GM19452 (cell line): ENCODE data around the gene MS4A7.

ENCODE experiments used
- ATAC-seq: cut with Tn5 transposase; IDR thresholded peaks from one replicate; pipeline ENCODE4 v1.9.1; 2021; ENCODE audit not compliant: unreplicated experiment

MS4A7 gene

DNA sequence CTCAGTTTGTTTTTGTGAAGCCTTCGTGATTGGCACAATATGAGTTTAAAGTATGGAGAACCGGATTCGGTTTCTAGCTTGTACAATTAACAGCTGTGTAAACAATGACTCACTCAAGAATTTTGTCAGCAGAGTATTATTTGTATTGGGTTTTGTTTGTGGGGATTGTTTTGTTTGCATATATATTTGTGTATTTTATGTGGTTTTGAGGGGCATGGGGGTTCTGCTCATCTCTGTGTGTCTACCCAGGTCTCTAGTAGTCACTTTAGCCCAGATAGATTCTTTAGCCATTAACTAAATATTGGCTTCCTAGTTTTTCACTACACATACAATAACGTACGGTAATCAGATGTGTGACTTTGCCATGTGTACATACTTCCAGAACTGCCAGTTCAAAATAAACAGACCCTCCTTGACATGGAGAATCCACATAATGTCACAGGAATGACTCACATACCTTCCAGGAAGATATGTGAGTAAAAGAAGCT is 7.5 kb upstream of the MS4A7 start:
- no peak for ATAC-seq

DNA sequence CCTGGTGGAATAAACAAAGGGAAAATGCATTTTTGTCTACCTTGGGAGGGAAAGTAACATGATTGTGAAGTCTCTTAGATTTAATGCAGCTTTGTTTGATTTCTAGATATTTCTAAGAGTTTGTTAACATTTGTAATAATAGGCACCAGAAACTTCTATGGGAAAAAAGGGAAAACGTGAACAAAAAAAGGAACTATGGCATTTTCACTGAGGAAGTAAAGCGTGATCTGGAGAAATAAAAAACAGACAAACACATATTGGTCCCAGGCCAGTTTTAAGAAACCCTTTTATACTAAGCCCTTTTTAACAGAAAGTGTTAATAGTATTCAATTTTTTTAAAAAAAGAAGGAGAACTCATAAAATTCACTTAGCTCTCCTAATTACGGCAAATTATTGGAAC is 6.9 kb upstream of the MS4A7 start:
- ATAC-seq = no peak

DNA sequence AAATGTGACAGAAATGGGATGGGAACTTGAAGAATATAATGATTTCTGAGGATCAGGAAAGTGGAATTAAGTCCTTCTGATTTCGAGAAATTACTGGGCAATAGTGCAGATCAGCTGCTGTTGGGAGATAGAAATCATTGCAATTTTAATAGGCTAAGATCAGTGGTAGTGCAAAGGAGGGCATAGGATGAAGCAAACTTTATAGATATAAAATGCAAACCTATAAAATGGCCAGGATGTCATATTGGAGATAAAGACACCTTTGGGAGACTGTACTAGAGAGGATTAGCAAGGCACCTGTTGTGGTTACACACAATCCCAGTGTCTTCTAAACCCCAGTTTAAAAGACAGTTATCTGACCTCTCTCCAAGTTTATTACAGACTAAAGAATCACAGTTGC is 6.5 kb upstream of the MS4A7 start:
- no peak for ATAC-seq

DNA sequence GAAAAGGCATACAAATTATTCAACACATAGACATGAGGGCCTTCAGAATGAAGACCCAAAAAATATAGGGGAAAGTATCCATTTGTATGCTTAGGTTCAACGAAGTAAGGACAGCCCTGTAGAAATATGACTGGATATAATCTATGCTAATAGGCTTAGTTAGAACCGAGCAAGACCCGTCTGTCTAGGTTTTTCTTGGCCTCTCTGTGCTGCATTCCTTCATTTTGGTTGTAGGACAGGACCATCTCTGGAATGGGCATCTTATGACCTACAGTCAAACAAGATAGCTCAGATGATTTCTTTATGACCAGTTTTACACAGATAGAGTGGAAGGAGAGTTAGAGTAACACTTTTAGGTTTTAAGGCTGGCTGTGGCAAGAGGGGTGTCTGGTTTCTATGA is 5.6 kb upstream of the MS4A7 start:
- ATAC-seq = no peak

DNA sequence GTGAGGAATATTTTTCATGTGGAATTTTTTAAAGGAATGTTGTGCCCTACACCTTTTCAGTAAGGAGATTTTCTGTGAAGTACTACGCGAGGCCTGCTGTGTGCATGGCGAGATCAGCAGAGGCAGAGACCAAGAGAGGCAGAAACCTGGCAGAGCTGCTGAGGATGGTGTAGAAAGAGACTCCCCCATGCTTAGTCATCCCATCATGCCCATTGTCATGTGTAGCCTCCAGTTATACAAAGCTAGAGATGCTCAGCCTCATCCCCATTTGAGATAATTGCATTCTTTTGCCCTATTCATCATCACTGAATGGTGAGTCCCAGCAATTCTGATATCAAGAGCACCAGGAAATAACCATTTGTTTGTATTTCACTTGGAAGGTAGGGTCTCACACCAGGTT is 3.0 kb upstream of the MS4A7 start:
- no peak for ATAC-seq

DNA sequence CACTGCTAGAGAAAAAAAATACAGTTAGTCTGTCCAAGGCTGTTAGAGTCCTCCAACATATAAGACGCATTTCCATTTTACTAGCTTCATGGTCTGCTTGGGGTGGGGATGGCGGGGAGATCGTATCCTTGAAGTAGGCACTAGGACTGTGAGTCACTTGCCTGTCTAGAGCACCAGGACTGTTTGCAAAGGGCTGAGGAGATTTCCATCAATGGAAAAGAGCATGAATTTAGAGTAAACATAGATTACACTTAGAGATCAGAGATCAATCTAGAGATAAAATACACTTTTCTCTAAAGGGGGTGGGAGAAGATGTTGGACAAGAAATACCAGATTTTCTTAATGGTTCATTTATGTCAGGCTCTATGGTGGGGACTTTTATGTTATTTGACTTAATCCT is 1.7 kb upstream of the MS4A7 start:
- no peak for ATAC-seq

DNA sequence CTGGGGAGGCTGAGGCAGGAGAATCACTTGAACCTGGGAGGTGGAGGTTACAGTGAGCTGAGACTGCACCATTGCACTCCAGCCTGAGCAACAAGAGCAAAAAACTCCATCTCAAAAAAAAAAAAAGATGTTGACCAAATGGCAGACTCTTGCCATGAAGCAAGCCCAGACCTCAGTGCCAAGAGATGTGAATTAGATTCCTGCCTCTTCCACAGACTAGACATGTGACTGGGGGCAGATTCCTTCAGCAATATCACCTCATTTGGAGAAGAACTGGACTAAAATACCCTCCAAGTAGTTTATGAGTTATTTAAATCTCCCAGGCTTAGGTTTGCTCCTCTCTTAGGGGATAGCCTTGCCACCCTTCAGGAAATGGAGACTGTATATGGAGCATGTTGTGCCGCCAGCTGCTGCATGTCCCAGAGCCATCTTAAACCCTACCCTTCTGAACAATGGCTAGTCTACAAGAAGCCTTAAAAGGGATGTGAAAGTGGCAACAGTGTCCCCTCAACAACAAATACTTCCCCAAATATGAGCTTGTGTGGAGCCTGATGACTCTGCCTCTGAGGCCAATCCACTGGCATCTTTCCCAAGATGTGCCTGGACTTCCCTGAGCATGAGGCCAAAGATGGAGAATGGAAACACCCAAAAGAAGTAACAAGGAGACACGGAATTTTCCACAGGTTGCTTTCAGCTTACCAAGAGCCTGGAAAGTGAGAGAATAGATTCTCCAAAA is 763 bp upstream of the MS4A7 start:
- ATAC-seq = peak; percentile 48

DNA sequence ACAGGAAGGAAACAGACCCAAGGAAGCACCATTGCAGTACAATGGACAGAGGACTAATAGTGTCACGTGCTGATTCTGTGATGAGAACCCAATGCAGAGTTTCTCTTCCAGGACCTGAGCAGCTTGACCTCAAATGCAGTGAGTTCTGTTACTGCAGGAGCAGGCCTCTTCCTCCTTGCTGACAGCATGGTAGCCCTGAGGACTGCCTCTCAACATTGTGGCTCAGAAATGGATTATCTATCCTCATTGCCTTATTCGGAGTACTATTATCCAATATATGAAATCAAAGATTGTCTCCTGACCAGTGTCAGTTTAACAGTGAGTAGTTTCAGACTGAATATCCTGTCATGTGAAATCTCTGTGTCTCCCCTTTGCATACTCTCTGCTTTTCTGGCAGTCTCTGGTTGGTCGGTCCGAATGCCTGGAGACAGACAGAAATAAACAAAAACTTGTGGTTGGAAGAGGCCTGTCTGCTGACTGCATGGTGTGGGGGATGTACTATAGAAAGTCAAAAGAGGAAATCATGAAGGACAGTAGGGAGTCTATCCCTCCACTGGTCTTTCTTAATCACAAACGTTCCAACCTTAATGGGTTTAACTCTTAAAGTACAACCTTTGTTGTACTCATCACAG is 11.1 kb downstream of the MS4A7 start:
- peak; percentile 90 for ATAC-seq

DNA sequence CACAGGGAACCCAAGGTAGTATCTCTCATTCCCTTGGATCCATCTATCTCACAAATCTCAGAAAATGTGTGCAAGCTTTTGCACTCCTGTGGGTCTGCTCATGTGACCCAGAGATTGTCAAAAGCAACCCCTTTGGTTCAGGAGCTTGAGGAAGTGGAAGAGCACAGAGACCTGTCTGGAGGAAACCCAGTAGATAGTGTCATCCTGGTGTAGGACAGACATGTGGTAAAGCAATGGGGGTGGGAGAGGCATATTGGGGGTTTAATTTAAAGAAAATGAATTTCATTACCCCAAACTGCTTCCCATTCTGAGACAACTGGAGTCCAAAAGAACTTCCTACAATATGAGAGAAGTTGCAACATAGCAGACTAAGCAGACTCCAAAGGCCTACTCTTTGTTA is 12.1 kb downstream of the MS4A7 start:
- ATAC-seq = no peak

DNA sequence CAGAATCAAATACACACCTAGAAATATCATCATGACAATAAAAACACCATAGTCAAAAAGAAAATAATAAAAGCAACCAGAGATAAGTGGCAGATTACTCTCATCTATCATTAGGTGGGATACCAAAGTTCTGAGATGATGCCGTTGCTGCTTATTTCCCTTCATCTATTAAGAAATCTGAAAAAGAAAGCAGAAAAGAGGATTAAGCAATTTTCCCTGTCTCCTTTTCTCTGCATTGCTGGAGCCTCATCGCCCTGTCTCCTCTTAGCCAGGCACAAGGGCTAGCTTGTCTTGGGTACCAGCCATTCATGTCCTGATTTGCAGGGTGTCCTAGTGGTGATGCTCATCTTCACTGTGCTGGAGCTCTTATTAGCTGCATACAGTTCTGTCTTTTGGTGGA is 14.0 kb downstream of the MS4A7 start:
- ATAC-seq = no peak

DNA sequence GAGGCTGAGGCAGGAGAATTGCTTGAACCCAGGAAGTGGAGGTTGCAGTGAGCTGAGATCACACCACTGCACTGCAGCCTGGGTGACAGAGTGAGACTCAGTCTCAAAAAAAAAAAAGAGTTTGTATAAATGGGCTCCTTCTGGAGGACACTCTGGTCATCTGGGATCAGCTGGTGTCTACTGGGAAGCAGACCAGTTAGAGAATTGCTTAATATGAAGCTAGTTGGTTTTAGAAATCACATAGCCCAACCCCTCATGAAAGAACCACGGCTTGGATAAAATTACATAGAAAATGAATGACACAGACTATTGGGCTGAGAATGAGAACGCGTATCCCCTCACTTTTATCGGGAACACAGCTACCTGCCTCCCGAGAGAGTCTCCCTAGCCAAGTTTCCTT is 14.7 kb downstream of the MS4A7 start:
- no peak for ATAC-seq

DNA sequence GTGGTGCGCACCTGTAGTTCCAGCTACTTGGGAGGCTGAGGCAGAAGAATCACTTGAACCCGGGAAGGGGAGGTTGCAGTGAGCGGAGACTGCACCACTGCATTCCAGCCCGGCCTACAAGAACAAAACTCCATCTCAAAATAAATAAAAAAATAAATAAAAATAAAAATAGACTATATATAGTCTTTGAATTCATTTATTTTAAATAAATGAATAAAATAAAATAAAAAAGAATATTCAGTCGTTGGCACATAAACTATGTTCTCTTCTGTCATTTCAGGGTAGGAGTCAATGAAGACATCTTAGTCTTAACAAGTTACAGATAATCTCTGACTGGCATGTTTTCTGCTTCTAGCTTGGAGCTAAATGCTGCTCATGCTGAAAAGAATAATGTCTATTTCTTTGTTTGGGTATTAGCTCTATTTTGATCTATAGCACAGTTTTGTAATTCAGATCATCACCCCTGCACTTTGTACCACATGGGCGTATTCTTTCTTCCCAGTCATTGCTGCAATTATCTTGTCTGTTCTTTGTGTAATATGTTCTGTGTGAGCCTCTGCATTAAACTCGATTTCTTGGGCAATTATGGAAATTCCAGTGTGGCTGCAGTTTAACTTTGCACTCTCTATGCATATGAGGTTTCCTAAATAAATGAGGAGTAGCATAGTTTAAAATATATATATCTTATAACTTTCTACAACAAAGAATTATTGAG is 16.5 kb downstream of the MS4A7 start:
- ATAC-seq = no peak

DNA sequence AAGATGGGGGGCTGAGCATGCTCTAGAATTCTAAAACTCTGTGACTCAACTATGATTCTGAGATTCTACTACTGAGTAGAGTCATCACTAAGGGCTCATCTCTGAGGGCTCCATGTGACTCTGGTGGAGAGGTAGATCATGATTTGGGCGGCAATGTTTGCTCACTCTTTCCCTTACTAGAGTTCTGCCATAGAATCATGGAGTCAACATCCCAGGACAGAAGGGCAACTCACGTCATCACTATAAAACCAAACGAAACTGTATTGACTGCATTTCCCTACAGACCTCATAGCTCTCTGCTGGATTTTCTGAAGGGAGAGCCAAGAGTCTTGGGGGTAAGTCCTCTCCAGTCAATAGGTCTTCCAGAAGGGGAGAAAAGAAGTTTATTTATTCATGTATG is 18.1 kb downstream of the MS4A7 start, which contains the start of gene MS4A14:
MS4A14 (plus strand) TSS at position 78 of the 400 bp plus-strand sequence; CDS start at position 198, 120 bp downstream.
- ATAC-seq = no peak

DNA sequence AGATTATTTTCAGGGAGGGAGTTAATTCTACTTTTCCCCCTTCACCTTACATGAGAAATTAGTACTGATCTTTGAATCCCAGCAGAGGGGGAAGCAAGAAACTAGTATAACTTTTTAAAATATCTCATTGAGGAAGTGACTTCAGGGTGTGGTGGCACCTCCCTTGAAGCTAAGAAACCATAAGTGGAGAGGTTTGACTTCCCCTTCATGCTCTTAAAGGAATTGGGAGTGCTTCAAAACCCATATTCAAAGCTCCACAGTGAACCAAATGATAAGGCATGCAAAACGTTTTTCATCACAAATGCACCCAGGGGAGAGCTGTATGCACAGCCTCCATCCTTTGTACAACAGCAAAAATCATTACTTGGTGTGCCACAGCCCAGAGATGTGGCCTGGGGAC is 18.5 kb downstream of the MS4A7 start:
- ATAC-seq = no peak

DNA sequence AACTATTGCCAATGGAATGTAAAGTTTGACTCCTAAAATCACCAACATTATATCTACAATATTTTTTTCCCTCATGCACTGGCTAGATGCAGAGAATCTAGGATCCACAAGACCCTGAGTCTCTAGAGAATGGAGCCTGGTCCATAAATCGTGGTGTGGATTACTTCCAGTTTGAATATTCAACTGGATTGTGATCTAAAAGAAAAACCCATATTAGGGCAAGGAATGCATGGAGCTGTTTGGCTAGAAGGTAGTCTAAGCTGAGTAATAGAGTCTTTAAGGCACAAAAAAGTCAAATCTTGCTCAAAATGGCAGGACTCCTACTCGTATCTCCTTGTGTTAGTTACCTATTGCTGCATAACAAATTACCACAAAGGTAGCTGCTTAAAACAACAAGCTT is 41.7 kb downstream of the MS4A7 start:
- ATAC-seq = no peak

DNA sequence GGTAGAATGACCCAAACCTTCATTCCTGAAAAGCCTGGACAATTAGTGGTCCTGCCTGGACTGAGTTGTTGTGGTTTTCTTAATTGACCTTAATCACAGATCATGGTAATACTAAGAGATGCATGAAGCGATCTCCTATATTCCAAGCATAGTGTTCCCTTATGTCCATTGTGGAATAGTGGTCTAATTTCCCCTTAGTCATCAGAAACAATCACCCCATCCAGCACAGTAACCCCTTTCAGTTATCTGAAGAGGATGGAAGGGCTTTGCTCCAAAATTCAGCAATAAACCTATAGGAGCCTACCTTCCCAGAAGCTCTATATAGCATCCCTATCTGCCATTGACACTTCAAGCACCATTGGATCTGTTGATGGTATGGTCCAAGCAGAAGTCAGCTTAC is 44.3 kb downstream of the MS4A7 start:
- no peak for ATAC-seq

DNA sequence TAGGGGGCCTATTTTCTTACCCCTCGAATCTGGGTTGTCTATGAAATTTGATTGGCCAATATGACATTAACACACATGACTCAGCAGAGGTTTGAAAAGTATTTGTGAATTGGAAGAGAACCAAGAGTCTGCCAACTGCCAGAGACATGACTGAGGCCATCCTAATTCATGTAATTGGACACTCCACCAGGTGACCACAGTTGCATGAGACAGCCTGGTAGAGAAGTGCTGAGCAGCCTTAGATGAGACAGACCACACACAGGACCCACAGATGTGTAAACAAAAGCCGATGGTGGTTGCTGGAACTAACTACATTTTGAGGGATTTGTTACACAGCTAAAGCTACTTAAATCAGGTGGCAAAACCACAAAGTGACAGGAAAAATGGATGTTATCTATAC is 50.2 kb downstream of the MS4A7 start:
- no peak for ATAC-seq

DNA sequence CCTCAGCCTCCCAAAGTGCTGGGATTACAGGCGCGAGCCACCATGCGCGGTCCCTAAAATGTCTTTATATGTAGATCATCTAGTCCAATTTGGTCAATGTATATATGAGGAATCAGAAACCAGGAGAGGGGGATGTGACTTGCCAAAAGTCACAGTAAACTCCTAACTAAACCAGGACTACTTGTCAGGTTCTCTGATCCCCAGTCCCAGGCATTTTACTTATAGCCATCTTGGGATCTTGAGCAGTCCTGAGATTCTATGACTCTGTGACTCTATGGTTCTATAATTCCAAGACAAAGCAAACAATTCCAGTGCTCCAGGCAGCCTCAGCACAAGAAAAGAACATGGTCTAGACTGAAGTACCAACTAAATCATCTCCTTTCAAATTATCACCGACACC is 50.9 kb downstream of the MS4A7 start, which contains the start of gene MS4A5:
MS4A5 (plus strand) TSS at position 301 of the 400 bp plus-strand sequence. CDS start 103 bp downstream, outside the sequence.
- no peak for ATAC-seq

DNA sequence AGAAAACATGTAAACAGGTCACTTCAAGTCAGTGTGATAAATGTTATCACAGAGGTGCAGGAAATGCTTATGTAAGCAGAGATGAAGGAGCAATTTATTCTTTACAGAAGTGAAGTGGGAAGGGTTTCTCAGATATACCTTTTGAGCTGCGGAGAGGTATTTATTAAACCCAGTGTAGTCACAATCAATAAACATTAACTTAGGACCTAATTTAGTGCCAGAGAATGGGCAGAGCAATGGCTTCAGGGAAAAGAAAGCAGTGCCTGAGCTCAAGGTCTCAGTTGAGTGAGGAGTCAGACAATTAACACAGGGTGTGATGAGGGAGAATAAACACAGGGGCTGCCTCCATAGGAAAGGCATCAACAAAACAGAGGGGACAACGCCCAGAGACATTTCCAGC is 52.9 kb downstream of the MS4A7 start:
- ATAC-seq = no peak

DNA sequence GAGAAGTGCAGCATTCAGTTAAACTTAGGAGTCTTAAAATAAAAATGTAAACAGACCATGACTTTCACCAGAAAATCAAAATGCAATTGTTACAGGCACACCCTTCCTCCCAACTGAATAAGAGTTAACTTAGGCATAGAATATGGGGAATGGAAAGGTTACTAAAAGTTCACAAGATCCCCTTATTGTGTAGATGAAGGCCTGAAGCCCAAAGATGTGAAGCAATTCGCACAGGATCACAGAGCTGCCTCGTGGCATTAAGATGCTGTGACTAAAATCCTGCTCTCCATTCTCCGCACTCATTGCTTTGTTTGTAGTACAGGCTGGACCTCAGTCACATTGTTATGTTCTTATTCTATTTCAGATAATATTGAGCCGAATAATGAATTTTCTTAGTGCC is 55.1 kb downstream of the MS4A7 start:
- no peak for ATAC-seq
